ENCODE results near the gene CPEB1.

DNA sequence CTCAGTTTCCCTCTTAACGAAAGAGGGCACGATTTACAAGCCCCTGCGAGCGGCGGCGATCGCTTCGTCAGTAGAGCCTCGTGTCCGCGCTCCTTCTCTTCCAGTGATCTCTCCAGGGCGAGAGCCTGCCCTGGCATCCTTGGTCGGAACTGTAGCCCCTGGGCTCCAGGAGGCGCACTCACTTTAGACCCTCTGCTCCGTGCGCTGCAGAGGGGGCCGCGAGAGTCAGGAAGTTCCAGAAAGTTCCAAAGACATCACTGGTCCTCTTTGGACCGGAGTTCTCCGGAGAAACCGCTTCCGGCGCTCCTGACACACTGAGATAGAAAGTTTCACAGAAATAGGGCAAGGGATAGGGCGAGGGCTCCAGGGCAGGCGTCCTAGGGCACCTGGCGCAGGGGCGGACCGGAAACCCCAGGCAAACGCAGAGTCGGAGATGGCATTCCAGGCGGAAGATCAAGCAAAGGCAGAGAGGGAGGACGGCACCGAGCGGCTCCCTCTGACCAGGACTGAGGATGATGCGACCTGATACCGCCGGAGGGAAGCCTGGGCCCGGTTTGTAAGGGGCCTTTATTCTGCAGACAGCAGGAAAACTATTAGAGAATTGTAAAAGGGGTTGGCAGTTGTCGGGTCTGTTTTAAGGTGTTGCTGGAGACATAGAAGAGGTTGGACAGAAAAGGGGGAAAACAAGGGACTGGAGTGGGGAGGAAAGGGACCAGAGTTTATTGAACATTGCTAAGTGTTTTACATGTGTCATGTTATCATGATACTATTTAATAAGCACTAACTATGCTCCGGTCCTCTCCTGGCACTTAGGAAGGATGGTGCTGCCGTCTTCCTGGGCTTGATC is 1.3 kb upstream of the CPEB1 start:
- TF ChIP-seq, protein P1, sequence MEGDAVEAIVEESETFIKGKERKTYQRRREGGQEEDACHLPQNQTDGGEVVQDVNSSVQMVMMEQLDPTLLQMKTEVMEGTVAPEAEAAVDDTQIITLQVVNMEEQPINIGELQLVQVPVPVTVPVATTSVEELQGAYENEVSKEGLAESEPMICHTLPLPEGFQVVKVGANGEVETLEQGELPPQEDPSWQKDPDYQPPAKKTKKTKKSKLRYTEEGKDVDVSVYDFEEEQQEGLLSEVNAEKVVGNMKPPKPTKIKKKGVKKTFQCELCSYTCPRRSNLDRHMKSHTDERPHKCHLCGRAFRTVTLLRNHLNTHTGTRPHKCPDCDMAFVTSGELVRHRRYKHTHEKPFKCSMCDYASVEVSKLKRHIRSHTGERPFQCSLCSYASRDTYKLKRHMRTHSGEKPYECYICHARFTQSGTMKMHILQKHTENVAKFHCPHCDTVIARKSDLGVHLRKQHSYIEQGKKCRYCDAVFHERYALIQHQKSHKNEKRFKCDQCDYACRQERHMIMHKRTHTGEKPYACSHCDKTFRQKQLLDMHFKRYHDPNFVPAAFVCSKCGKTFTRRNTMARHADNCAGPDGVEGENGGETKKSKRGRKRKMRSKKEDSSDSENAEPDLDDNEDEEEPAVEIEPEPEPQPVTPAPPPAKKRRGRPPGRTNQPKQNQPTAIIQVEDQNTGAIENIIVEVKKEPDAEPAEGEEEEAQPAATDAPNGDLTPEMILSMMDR (IDR thresholded peaks at IDR 0.05), result no peak
- no peak for TF ChIP-seq POLR2A (IDR thresholded peaks at IDR 0.05)

All from esophagus squamous epithelium (tissue), 4 donors.